ENCODE measurements around the gene BMP7.

BMP7 gene

GRCh38 chr20:57187068-57187634 is 79.3 kb downstream of the BMP7 start:
- DNase-seq: no peak

- no peak for DNase-seq
These were observed 80.2 kb downstream of the BMP7 start for GRCh38 chr20:57186192-57186591.

- DNase-seq: no peak
These were observed 81.2 kb downstream of the BMP7 start for GRCh38 chr20:57185188-57185743.

- no peak for DNase-seq
These were observed 82.9 kb downstream of the BMP7 start for GRCh38 chr20:57183457-57184009.

- no peak for DNase-seq
These were observed 84.8 kb downstream of the BMP7 start for GRCh38 chr20:57181639-57182038.

- no peak for DNase-seq
These were observed 85.5 kb downstream of the BMP7 start for GRCh38 chr20:57180954-57181353.

GRCh38 chr20:57180387-57180786 is 86.1 kb downstream of the BMP7 start:
- DNase-seq: no peak

GRCh38 chr20:57179265-57179664 is 87.2 kb downstream of the BMP7 start:
- no peak for DNase-seq

- no peak for DNase-seq
These were observed 87.8 kb downstream of the BMP7 start for GRCh38 chr20:57178582-57179111.

- DNase-seq: no peak
These were observed 88.7 kb downstream of the BMP7 start for GRCh38 chr20:57177636-57178280.

- DNase-seq: no peak
These were observed 89.6 kb downstream of the BMP7 start for GRCh38 chr20:57176842-57177241.

- no peak for DNase-seq
These were observed 90.9 kb downstream of the BMP7 start for GRCh38 chr20:57175397-57176010.

GRCh38 chr20:57174737-57175136 is 91.7 kb downstream of the BMP7 start:
- DNase-seq: no peak

GRCh38 chr20:57173986-57174385 is 92.5 kb downstream of the BMP7 start:
- DNase-seq: no peak

GRCh38 chr20:57173041-57173440 is 93.4 kb downstream of the BMP7 start:
- DNase-seq: no peak

GRCh38 chr20:57170343-57170742 is 96.1 kb downstream of the BMP7 start:
- DNase-seq: no peak

GRCh38 chr20:57169162-57169561 is 97.3 kb downstream of the BMP7 start:
- DNase-seq: no peak

GRCh38 chr20:57167971-57168701 is 98.3 kb downstream of the BMP7 start:
- no peak for DNase-seq

GRCh38 chr20:57167292-57167655 is 99.2 kb downstream of the BMP7 start:
- no peak for DNase-seq

GRCh38 chr20:57166568-57167291 is 99.7 kb downstream of the BMP7 start:
- DNase-seq: no peak

GRCh38 chr20:57165427-57166004 is 100.9 kb downstream of the BMP7 start:
- no peak for DNase-seq

GRCh38 chr20:57164872-57165271 is 101.6 kb downstream of the BMP7 start:
- no peak for DNase-seq

Measured in activated CD4-positive, alpha-beta T cell treated with anti-CD3 and anti-CD28 coated beads for 4 hours (primary cell).